ENCODE results near the gene DPP9.

DNA sequence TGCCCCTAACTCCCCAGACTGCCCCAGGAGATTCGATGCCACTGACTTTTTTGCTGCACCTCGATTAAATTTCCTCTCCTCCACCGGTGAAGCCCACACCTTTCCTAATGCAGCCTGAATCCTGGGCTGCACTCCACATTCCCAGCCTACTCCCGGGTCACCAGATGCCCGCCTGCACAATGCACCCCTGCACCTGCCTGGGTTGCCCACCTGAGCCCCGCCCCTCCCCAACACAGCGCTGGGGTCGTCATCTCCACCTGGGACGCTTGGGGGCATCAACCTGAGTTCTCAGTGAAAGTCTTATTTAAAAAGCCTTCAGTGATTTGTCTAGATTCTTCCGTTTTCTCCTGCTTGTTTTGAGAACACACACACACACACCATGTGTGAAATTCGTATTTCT lies 24.5 kb upstream of the DPP9 start:
- TF ChIP-seq, protein P1, sequence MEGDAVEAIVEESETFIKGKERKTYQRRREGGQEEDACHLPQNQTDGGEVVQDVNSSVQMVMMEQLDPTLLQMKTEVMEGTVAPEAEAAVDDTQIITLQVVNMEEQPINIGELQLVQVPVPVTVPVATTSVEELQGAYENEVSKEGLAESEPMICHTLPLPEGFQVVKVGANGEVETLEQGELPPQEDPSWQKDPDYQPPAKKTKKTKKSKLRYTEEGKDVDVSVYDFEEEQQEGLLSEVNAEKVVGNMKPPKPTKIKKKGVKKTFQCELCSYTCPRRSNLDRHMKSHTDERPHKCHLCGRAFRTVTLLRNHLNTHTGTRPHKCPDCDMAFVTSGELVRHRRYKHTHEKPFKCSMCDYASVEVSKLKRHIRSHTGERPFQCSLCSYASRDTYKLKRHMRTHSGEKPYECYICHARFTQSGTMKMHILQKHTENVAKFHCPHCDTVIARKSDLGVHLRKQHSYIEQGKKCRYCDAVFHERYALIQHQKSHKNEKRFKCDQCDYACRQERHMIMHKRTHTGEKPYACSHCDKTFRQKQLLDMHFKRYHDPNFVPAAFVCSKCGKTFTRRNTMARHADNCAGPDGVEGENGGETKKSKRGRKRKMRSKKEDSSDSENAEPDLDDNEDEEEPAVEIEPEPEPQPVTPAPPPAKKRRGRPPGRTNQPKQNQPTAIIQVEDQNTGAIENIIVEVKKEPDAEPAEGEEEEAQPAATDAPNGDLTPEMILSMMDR (IDR thresholded peaks at IDR 0.05) = no peak
- TF ChIP-seq RXRA (IDR thresholded peaks at IDR 0.05; ENCODE audit: borderline replicate concordance, low read depth) (no peak), YY1 (IDR thresholded peaks at IDR 0.05; ENCODE audit: low read depth) (no peak), NFIC (IDR thresholded peaks at IDR 0.05; ENCODE audit: borderline replicate concordance) (no peak), POLR2AphosphoS5 (IDR thresholded peaks at IDR 0.05; ENCODE audit: low read depth, low read length) (no peak), NRF1 (IDR thresholded peaks at IDR 0.05; ENCODE audit: low read depth, low read length) (no peak), GABPA (IDR thresholded peaks at IDR 0.05; ENCODE audit: low read depth) (no peak)
- TF ChIP-seq, protein P2, sequence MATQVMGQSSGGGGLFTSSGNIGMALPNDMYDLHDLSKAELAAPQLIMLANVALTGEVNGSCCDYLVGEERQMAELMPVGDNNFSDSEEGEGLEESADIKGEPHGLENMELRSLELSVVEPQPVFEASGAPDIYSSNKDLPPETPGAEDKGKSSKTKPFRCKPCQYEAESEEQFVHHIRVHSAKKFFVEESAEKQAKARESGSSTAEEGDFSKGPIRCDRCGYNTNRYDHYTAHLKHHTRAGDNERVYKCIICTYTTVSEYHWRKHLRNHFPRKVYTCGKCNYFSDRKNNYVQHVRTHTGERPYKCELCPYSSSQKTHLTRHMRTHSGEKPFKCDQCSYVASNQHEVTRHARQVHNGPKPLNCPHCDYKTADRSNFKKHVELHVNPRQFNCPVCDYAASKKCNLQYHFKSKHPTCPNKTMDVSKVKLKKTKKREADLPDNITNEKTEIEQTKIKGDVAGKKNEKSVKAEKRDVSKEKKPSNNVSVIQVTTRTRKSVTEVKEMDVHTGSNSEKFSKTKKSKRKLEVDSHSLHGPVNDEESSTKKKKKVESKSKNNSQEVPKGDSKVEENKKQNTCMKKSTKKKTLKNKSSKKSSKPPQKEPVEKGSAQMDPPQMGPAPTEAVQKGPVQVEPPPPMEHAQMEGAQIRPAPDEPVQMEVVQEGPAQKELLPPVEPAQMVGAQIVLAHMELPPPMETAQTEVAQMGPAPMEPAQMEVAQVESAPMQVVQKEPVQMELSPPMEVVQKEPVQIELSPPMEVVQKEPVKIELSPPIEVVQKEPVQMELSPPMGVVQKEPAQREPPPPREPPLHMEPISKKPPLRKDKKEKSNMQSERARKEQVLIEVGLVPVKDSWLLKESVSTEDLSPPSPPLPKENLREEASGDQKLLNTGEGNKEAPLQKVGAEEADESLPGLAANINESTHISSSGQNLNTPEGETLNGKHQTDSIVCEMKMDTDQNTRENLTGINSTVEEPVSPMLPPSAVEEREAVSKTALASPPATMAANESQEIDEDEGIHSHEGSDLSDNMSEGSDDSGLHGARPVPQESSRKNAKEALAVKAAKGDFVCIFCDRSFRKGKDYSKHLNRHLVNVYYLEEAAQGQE (IDR thresholded peaks at IDR 0.05; ENCODE audit: low read depth, low read length) = no peak
